Prostate gland (tissue), 2 donors: ENCODE results near the gene MGME1. TPM values are rescaled to one million over a fixed set of nuclear protein-coding genes. Genes with fewer than 3 reads are reported as not detected.

Experiments
- DNase-seq: peaks from one replicate; pipeline ENCODE4 v3.0.0-alpha.2; 2019; ENCODE audit warnings: low spot score
- H3K27ac ChIP-seq, 2 donors: fragments of 200-600 bp; sonication (generic); 2 replicates each; pipeline ENCODE4 v1.5.1; 2017 to 2019
- H3K27me3 ChIP-seq: fragments of 200-600 bp; sonication (generic); replicated peaks from 2 replicates; pipeline ENCODE4 v1.5.1; 2019; ENCODE audit not compliant: insufficient read depth
- H3K36me3 ChIP-seq, 2 donors: fragments of 200-600 bp; sonication (generic); 1 replicate in 1 of 2; 2 replicates in 1 of 2; pipeline versions ENCODE4 v1.5.1 to v1.8.1; 2017 to 2019
- H3K4me1 ChIP-seq: fragments of 200-600 bp; sonication (generic); replicated peaks from 2 replicates; pipeline ENCODE4 v1.5.1; 2019
- H3K4me3 ChIP-seq, 2 donors: fragments of 200-600 bp; sonication (generic); 2 replicates each; pipeline ENCODE4 v1.5.1; 2017 to 2019
- H3K9me3 ChIP-seq: fragments of 200-600 bp; sonication (generic); 2 replicates; pipeline ENCODE4 v1.5.1; 2017
- POLR2A ChIP-seq: fragments of 450-650 bp; IDR thresholded peaks from one replicate; pipeline ENCODE4 v1.6.1; 2016; ENCODE audit warnings: antibody characterized with exemption, mild to moderate bottlenecking
- POLR2AphosphoS5 ChIP-seq: sonication (generic); formaldehyde crosslinking; IDR thresholded peaks from one replicate; pipeline ENCODE4 v1.6.1; 2017; ENCODE audit warnings: antibody characterized with exemption
- WGBS: methylation state at CpG from one replicate; pipeline ENCODE4 v1.1.5; 2018; 5-methylcytosine and 5-hydroxymethylcytosine counted together
- intact Hi-C: fragments of 100-400 bp; cut with DNase I; formaldehyde crosslinking; loops from one replicate; pipeline ENCODE4 v1.14.2; 2022
- total RNA-seq, 2 donors: library from RNA; depleted of rRNA; stranded (reverse); fragments of >200 nt; gene quantifications; one replicate each; pipeline ENCODE4 v1.1.0, GENCODE V29; 2016
- TF ChIP-seq, protein P1 (sequence below), 4 experiments: fragments of 200-600 bp in 2 of 4; fragments of 450-650 bp in 2 of 4; sonication (generic) in 2 of 4; IDR thresholded peaks; 1 replicate in 3 of 4; 2 replicates in 1 of 4; pipeline ENCODE4 v1.5.1; 2016 to 2019; ENCODE audit warnings: antibody characterized with exemption in 4 of 4, mild to moderate bottlenecking in 2 of 4, moderate library complexity in 2 of 4

Gene MGME1
- total RNA-seq, 2 donors from 2014 or later, result 11.1 to 15.5 TPM

DNA sequence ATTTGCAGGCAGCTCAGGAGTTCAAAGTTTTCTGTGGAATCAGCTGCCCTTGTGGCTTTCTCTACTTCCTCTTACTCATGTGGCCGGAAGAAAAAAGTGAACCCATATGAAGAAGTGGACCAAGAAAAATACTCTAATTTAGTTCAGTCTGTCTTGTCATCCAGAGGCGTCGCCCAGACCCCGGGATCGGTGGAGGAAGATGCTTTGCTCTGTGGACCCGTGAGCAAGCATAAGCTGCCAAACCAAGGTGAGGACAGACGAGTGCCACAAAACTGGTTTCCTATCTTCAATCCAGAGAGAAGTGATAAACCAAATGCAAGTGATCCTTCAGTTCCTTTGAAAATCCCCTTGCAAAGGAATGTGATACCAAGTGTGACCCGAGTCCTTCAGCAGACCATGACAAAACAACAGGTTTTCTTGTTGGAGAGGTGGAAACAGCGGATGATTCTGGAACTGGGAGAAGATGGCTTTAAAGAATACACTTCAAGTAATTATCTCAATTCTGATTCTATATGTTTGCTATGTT lies 1.1 kb downstream of the MGME1 start:
- no peaks in the 10 kb centered on the region for H3K27me3 ChIP-seq
- H3K27ac ChIP-seq, result peak overlapping the region; percentile 97 to 98
- DNase-seq, result peak; percentile 22
- intact Hi-C loops, result no loop called here
- TF ChIP-seq POLR2AphosphoS5 (no peak), POLR2A (no peak)
- TF ChIP-seq, protein P1, sequence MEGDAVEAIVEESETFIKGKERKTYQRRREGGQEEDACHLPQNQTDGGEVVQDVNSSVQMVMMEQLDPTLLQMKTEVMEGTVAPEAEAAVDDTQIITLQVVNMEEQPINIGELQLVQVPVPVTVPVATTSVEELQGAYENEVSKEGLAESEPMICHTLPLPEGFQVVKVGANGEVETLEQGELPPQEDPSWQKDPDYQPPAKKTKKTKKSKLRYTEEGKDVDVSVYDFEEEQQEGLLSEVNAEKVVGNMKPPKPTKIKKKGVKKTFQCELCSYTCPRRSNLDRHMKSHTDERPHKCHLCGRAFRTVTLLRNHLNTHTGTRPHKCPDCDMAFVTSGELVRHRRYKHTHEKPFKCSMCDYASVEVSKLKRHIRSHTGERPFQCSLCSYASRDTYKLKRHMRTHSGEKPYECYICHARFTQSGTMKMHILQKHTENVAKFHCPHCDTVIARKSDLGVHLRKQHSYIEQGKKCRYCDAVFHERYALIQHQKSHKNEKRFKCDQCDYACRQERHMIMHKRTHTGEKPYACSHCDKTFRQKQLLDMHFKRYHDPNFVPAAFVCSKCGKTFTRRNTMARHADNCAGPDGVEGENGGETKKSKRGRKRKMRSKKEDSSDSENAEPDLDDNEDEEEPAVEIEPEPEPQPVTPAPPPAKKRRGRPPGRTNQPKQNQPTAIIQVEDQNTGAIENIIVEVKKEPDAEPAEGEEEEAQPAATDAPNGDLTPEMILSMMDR (IDR thresholded peaks at IDR 0.05), result no peak
- no peaks in the 10 kb centered on the region for H3K4me1 ChIP-seq
- peak overlapping the region; percentile 71 to 96 for H3K4me3 ChIP-seq
- no peaks in the 10 kb centered on the region for H3K36me3 ChIP-seq
- 8% methylated on average over 9 of the region's 9 CpGs for WGBS
- no peaks in the 10 kb centered on the region for H3K9me3 ChIP-seq

DNA sequence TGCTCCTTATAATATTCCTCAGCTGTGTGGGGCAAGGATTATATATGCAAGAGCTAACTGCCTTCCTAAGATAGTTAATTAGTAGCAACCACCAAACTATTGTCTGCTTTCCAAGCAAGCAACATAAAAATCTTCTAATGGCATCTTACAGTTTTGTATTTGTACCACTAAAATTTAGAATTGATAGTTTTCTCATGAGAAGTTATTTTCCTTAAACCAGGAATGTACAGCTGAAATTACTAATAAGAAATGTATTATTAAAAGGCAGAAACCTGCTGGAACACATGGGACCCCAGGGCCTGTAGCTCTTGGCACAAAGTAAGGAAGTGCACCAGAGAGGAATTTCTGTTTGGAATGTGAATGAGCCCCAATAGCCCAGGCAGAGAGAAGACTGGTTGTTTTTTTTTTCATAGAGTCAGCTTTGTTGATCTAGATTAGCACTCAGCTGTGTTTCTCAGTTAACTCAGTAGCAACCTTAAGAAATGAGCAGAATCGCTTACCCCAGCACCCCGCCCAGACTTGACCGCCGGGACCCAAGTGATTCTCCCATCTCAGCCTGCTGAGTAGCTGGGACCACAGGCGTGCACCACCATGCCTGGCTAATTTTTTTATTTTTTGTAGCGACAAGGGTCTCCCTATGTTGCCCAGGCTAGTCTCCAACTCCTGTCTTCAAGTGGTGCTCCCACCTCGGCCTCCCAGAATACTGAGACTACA lies 2.6 kb downstream of the MGME1 start:
- H3K36me3 ChIP-seq, result no peaks in the 10 kb centered on the region
- TF ChIP-seq POLR2AphosphoS5, result no peak
- TF ChIP-seq POLR2A, result no peak
- TF ChIP-seq, protein P1 (IDR thresholded peaks at IDR 0.05), result no peak
- peak overlapping the region in 1 of 2 donors; percentile 98 for H3K27ac ChIP-seq
- 51% methylated on average over 7 of the region's 7 CpGs for WGBS
- intact Hi-C loops, result no loop called here
- no peaks in the 10 kb centered on the region for H3K9me3 ChIP-seq
- H3K27me3 ChIP-seq, result no peaks in the 10 kb centered on the region
- DNase-seq, result no peak
- no peak overlapping the region for H3K4me3 ChIP-seq
- no peaks in the 10 kb centered on the region for H3K4me1 ChIP-seq

DNA sequence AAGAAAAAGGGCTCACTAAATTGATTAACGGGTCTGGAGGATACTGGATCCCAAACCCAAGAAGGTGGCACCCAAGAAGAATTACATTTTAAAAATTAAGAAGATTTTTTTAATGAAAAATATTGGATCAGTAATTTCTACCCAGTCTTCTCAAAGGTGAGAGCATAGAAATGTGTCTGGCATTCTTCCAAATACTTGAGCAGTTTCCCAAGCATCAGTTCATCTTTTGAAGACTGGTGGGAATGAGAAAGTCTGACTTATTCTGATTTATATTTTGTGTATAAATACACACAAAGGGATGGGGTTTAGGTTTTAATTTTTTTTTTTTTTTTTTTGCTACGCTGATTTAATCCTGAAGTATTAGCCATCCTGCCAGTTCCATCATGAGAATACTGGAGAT lies 3.3 kb downstream of the MGME1 start:
- TF ChIP-seq, protein P1 (IDR thresholded peaks at IDR 0.05), result no peak
- TF ChIP-seq POLR2A (no peak), POLR2AphosphoS5 (no peak)
- DNase-seq, result no peak
- Histone ChIP-seq H3K4me3 (no peak overlapping the region), H3K4me1 (no peaks in the 10 kb centered on the region), H3K9me3 (no peaks in the 10 kb centered on the region), H3K27ac (no peak overlapping the region), H3K27me3 (no peaks in the 10 kb centered on the region), H3K36me3 (no peaks in the 10 kb centered on the region)
- intact Hi-C loops, result no loop called here
- WGBS, result 64% methylated on average over 2 of the region's 2 CpGs

DNA sequence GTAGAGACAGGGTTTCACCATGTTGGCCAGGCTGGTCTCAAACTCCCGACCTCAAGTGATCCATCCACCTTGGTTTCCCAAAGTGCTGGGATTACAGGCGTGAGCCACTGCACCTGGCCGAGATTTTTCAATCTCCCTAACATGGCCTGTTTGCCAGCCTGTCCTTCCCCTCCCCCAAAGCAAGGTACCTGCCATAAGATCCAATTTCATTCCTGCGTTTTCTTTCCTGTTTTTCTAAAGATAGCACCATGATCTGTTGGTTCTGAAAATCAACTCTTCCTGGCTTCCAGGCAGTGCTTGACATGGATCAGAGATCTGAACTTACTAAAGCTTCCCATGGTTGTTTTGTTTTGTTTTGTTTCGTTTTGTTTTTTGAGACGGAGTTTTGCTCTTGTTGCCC lies 7.5 kb downstream of the MGME1 start:
- Histone ChIP-seq H3K4me3 (no peak overlapping the region), H3K4me1 (no peaks in the 10 kb centered on the region), H3K36me3 (no peaks in the 10 kb centered on the region), H3K27ac (no peak overlapping the region), H3K9me3 (no peaks in the 10 kb centered on the region), H3K27me3 (no peaks in the 10 kb centered on the region)
- TF ChIP-seq, protein P1 (IDR thresholded peaks at IDR 0.05), result no peak
- TF ChIP-seq POLR2AphosphoS5, result no peak
- TF ChIP-seq POLR2A, result no peak
- intact Hi-C loops, result no loop called here
- WGBS, result 93% methylated on average over 6 of the region's 6 CpGs
- no peak for DNase-seq
